T-helper 2 cell treated with Interferon-gamma antibody and Interleukin-4, amounts not matched to agents 100 ng/mL and 5 ng/mL, for 36 hours (primary cell): ENCODE data around the gene RNU5D-1. TPM values are rescaled to one million over a fixed set of nuclear protein-coding genes. Genes with fewer than 3 reads are reported as not detected.
"Not testable (repeated sequence)": the region's sequence is repeated elsewhere in the genome, so short reads cannot be mapped to it uniquely, and the experiment has no call there.

Source experiments
- intact Hi-C: fragments of 100-400 bp; cut with micrococcal nuclease; formaldehyde crosslinking; loops from one replicate; pipeline ENCODE4 v1.15.1; 2023
- total RNA-seq: library from RNA; stranded (reverse); gene quantifications from 2 replicates; pipeline ENCODE4 v1.2.3, GENCODE V29; 2022

Gene RNU5D-1
- not detected in 2 replicates for total RNA-seq

GRCh38 chr1:44730741-44731512, at the start of gene RNU5D-1:
TSS of gene RNU5D-1 (minus strand) at chr1:44731170.
- intact Hi-C loops, result loop anchor here (1.0 to 10.0 kb wide), 13 partner anchors 8 to 852 kb away; partner anchors contain the start of genes ARMH1, BTBD19, HECTD3 and KIF2C

GRCh38 chr1:44780583-44781121, 49.7 kb upstream of the RNU5D-1 start:
- intact Hi-C loops, result no loop called here

- intact Hi-C loops, result no loop called here
These were observed 48.0 kb upstream of the RNU5D-1 start for GRCh38 chr1:44778705-44779576.

- intact Hi-C loops, result no loop called here
These were observed 47.1 kb upstream of the RNU5D-1 start for GRCh38 chr1:44777969-44778635.

- intact Hi-C loops, result no loop called here
These were observed 46.6 kb upstream of the RNU5D-1 start for GRCh38 chr1:44777547-44777946.

- intact Hi-C loops, result no loop called here
These were observed 45.7 kb upstream of the RNU5D-1 start for GRCh38 chr1:44776730-44777068.

GRCh38 chr1:44775930-44776729, 45.2 kb upstream of the RNU5D-1 start:
- intact Hi-C loops, result loop anchor here (1.0 to 2.0 kb wide), 3 partner anchors 25 to 45 kb away; partner anchors contain the start of genes KIF2C, PLK3 and RNU5D-1

- intact Hi-C loops, result loop anchor here (1.0 to 2.0 kb wide), 3 partner anchors 25 to 44 kb away; partner anchors contain the start of genes KIF2C, PLK3 and RNU5D-1
These were observed 44.3 kb upstream of the RNU5D-1 start, which contains the start of gene RPS8 for GRCh38 chr1:44775078-44775929. TSS of gene RPS8 (plus strand) at chr1:44775540. CDS start at chr1:44775597, 57 bp downstream.

- intact Hi-C loops, result not testable (repeated sequence)
These were observed 35.5 kb upstream of the RNU5D-1 start for GRCh38 chr1:44766421-44766820.

GRCh38 chr1:44760876-44761275, 29.9 kb upstream of the RNU5D-1 start:
- intact Hi-C loops, result no loop called here

- intact Hi-C loops, result no loop called here
These were observed 28.1 kb upstream of the RNU5D-1 start for GRCh38 chr1:44759077-44759476.

- intact Hi-C loops, result no loop called here
These were observed 26.4 kb upstream of the RNU5D-1 start for GRCh38 chr1:44757420-44757819.

- intact Hi-C loops, result no loop called here
These were observed 16.9 kb upstream of the RNU5D-1 start for GRCh38 chr1:44747878-44748277.

GRCh38 chr1:44743211-44743610, 12.2 kb upstream of the RNU5D-1 start:
- intact Hi-C loops, result no loop called here

GRCh38 chr1:44740179-44740617, 9.2 kb upstream of the RNU5D-1 start:
- intact Hi-C loops, result no loop called here

GRCh38 chr1:44739307-44740178, 8.6 kb upstream of the RNU5D-1 start, which contains the start of gene KIF2C:
TSS of gene KIF2C (plus strand) at chr1:44739837. CDS start at chr1:44739933, 96 bp downstream.
- intact Hi-C loops, result loop anchor here (1.0 to 10.0 kb wide), 5 partner anchors 8 to 947 kb away; partner anchors contain the start of genes GPBP1L1, RNU5D-1, RPS8 and TESK2

- intact Hi-C loops, result loop anchor here (1.0 to 10.0 kb wide), 5 partner anchors 8 to 948 kb away; partner anchors contain the start of genes GPBP1L1, RNU5D-1, RPS8 and TESK2
These were observed 8.0 kb upstream of the RNU5D-1 start for GRCh38 chr1:44738953-44739306.

GRCh38 chr1:44735992-44736391, 5.0 kb upstream of the RNU5D-1 start:
- intact Hi-C loops, result loop anchor here (10.0 kb wide), 1 partner anchor 759 kb away; the partner anchor contains the start of gene TESK2
